Stimulated activated naive CD4-positive, alpha-beta T cell treated with Interleukin-2 at 50 U/mL for 16 hours (primary cell): ENCODE data around the gene ACER2.
"Not testable (repeated sequence)": the region's sequence is repeated elsewhere in the genome, so short reads cannot be mapped to it uniquely, and the experiment has no call there.

Experiments
- DNase-seq: peaks from one replicate; lab custom pipeline; 2025; lab: John Stamatoyannopoulos, UW

Gene ACER2

GRCh38 chr9:19408693-19409400 lies at the start of gene ACER2:
TSS of gene ACER2 (plus strand) at chr9:19409009. CDS start at chr9:19409085, 76 bp downstream.
- peak; percentile 92 for DNase-seq

GRCh38 chr9:19369107-19369506 lies 39.7 kb upstream of the ACER2 start:
- no peak for DNase-seq

GRCh38 chr9:19371942-19372341 lies 36.9 kb upstream of the ACER2 start:
- no peak for DNase-seq

- DNase-seq: no peak
Observed at GRCh38 chr9:19372567-19372966, 36.2 kb upstream of the ACER2 start.

GRCh38 chr9:19373527-19373926 lies 35.3 kb upstream of the ACER2 start:
- no peak for DNase-seq

GRCh38 chr9:19375538-19375937 lies 33.3 kb upstream of the ACER2 start:
- no peak for DNase-seq

- no peak for DNase-seq
Observed at GRCh38 chr9:19376931-19377330, 31.9 kb upstream of the ACER2 start.

- no peak for DNase-seq
Observed at GRCh38 chr9:19378164-19378563, 30.6 kb upstream of the ACER2 start.

GRCh38 chr9:19378647-19379046 lies 30.2 kb upstream of the ACER2 start:
- no peak for DNase-seq

- no peak for DNase-seq
Observed at GRCh38 chr9:19379283-19379682, 29.5 kb upstream of the ACER2 start.

- DNase-seq: peak; percentile 39
Observed at GRCh38 chr9:19379697-19380046, 29.1 kb upstream of the ACER2 start.

- no peak for DNase-seq
Observed at GRCh38 chr9:19380826-19381075, 28.1 kb upstream of the ACER2 start.

GRCh38 chr9:19381656-19382055 lies 27.2 kb upstream of the ACER2 start:
- no peak for DNase-seq

GRCh38 chr9:19385212-19385611 lies 23.6 kb upstream of the ACER2 start:
- not testable (repeated sequence) for DNase-seq

- DNase-seq: no peak
Observed at GRCh38 chr9:19385786-19386501, 22.9 kb upstream of the ACER2 start.

GRCh38 chr9:19386502-19387044 lies 22.2 kb upstream of the ACER2 start:
- DNase-seq: no peak

- DNase-seq: no peak
Observed at GRCh38 chr9:19387317-19387716, 21.5 kb upstream of the ACER2 start.

- DNase-seq: not testable (repeated sequence)
Observed at GRCh38 chr9:19389539-19389938, 19.3 kb upstream of the ACER2 start.

- DNase-seq: no peak
Observed at GRCh38 chr9:19397845-19398244, 11.0 kb upstream of the ACER2 start.

- DNase-seq: not testable (repeated sequence)
Observed at GRCh38 chr9:19403231-19403630, 5.6 kb upstream of the ACER2 start.

- no peak for DNase-seq
Observed at GRCh38 chr9:19404283-19405075, 4.3 kb upstream of the ACER2 start.

GRCh38 chr9:19405771-19406170 lies 3.0 kb upstream of the ACER2 start:
- DNase-seq: no peak

- DNase-seq: no peak
Observed at GRCh38 chr9:19408316-19408692, 505 bp upstream of the ACER2 start.
